ENCODE measurements around the gene EMSY.

- no peak for TF ChIP-seq CTCF (IDR thresholded peaks at IDR 0.05 in 4 of 5, conservative IDR thresholded peaks at IDR 0.05 in 1 of 5)
- TF ChIP-seq POLR2A (IDR thresholded peaks at IDR 0.05), result no peak
Measured at GRCh38 chr11:76542436-76542835, 97.6 kb downstream of the EMSY start.

All from gastrocnemius medialis (tissue), 4 donors.